PC-9 (cell line): ENCODE measurements around the gene SENP2. TPM values are rescaled to one million over a fixed set of nuclear protein-coding genes. Genes with fewer than 3 reads are reported as not detected.

Experiments used
- BruUV-seq: library from RNA; stranded (reverse); fragments of 400-500 nt; replicated peaks from 2 replicates; lab custom pipeline; 2021; lab: Mats Ljungman, UMichigan
- CTCF ChIA-PET: fragments of 300-600 bp; sonication (Branson Sonifier 250); formaldehyde crosslinking; loops from one replicate; lab custom pipeline; 2022; ENCODE audit warnings: antibody characterized with exemption; lab: Charles Lee
- POLR2A ChIA-PET: fragments of 300-600 bp; sonication (Branson Sonifier 250); formaldehyde crosslinking; loops from one replicate; lab custom pipeline; 2022; ENCODE audit warnings: antibody characterized with exemption; ENCODE audit not compliant: unreplicated experiment; lab: Charles Lee
- DNase-seq, 2 experiments: peaks; one replicate each; pipeline versions ENCODE4 v3.0.0 to v3.0.0-alpha.2; 2015 to 2022; ENCODE audit warnings: mixed read lengths in 1 of 2
- H2AFZ ChIP-seq: fragments of 200-600 bp; sonication (generic); 2 replicates; pipeline ENCODE4 v1.8.1; 2017; ENCODE audit warnings: antibody characterized with exemption
- H3F3A ChIP-seq: fragments of 200-600 bp; sonication (generic); 2 replicates; pipeline ENCODE4 v1.8.1; 2017; ENCODE audit warnings: antibody characterized with exemption, mild to moderate bottlenecking, low read depth; ENCODE audit not compliant: insufficient read depth
- H3K27ac ChIP-seq: fragments of 200-600 bp; sonication (generic); 2 replicates; pipeline ENCODE4 v1.6.1; 2016; ENCODE audit warnings: mixed run types
- H3K27me3 ChIP-seq: fragments of 200-600 bp; sonication (generic); 2 replicates; pipeline ENCODE4 v1.6.1; 2016; ENCODE audit warnings: low read depth, mixed run types; ENCODE audit not compliant: insufficient read depth
- H3K36me3 ChIP-seq: fragments of 200-600 bp; sonication (generic); 2 replicates; pipeline ENCODE4 v1.6.1; 2016; ENCODE audit warnings: low read depth, mixed run types
- H3K4me1 ChIP-seq: fragments of 200-600 bp; sonication (generic); replicated peaks from 2 replicates; pipeline ENCODE4 v1.6.1; 2016; ENCODE audit warnings: mixed run types; ENCODE audit not compliant: insufficient read depth
- H3K4me2 ChIP-seq: fragments of 200-600 bp; sonication (generic); 2 replicates; pipeline ENCODE4 v1.6.1; 2017; ENCODE audit warnings: mixed run types
- H3K4me3 ChIP-seq: fragments of 200-600 bp; sonication (generic); 2 replicates; pipeline ENCODE4 v1.6.1; 2016; ENCODE audit warnings: mixed run types
- H3K79me2 ChIP-seq: fragments of 200-600 bp; sonication (generic); 2 replicates; pipeline ENCODE4 v1.6.1; 2017; ENCODE audit warnings: low read depth, mixed run types
- H3K9me2 ChIP-seq: fragments of 200-600 bp; sonication (generic); 2 replicates; pipeline ENCODE4 v1.8.1; 2017; ENCODE audit warnings: mild to moderate bottlenecking; ENCODE audit not compliant: insufficient read depth
- H3K9me3 ChIP-seq: fragments of 200-600 bp; sonication (generic); 2 replicates; pipeline ENCODE4 v1.8.1; 2016; ENCODE audit warnings: low read depth; ENCODE audit not compliant: insufficient read depth
- H4K20me1 ChIP-seq: fragments of 200-600 bp; sonication (generic); 2 replicates; pipeline ENCODE4 v1.8.1; 2017; ENCODE audit not compliant: insufficient read depth
- CTCF ChIP-seq: fragments of 200-600 bp; sonication (generic); conservative IDR thresholded peaks from 2 replicates; pipeline ENCODE4 v1.6.1; 2017; ENCODE audit warnings: mixed run types, antibody characterized with exemption, mild to moderate bottlenecking, moderate library complexity
- EZH2 ChIP-seq: fragments of 200-600 bp; sonication (generic); IDR thresholded peaks from 2 replicates; pipeline ENCODE4 v1.8.0; 2017; ENCODE audit warnings: antibody characterized with exemption, low read depth
- intact Hi-C: fragments of 100-400 bp; cut with micrococcal nuclease; formaldehyde crosslinking; loops from one replicate; pipeline ENCODE4 v1.10.0; 2022; ENCODE audit not compliant: unreplicated experiment
- total RNA-seq: library from RNA; stranded (reverse); gene quantifications from 2 replicates; pipeline ENCODE4 v1.2.3, GENCODE V29; 2021

SENP2 gene
- total RNA-seq, 1 experiment from 2014 or later, result 89.5 TPM

GRCh38 chr3:185583925-185584324, 2.2 kb upstream of the SENP2 start:
- Histone ChIP-seq H3K4me1 (peaks cover 18% of the 10 kb centered on the region), H3K9me3 (no peaks in the 10 kb centered on the region), H3K36me3 (no peaks in the 10 kb centered on the region), H3K27ac (no peak overlapping the region), H3K4me3 (no peak overlapping the region), H3K4me2 (no peak overlapping the region), H3F3A (peaks cover 4% of the 10 kb centered on the region; the same call in 1 of the 2 replicates), H3K9me2 (no peaks in the 10 kb centered on the region), H3K27me3 (no peaks in the 10 kb centered on the region), H2AFZ (no peak overlapping the region), H4K20me1 (peaks cover 11% of the 10 kb centered on the region), H3K79me2 (peaks cover 27% of the 10 kb centered on the region)
- DNase-seq, result no peak
- intact Hi-C loops, result no loop called here
- POLR2A ChIA-PET, result no interaction called here
- TF ChIP-seq CTCF (no peak), EZH2 (no peak)
- BruUV-seq, result no TSS peak
- CTCF ChIA-PET, result no interaction called here

GRCh38 chr3:185584686-185585085, 1.4 kb upstream of the SENP2 start:
- Histone ChIP-seq H3F3A (peaks cover 4% of the 10 kb centered on the region; the same call in 1 of the 2 replicates), H3K4me3 (no peak overlapping the region; the same call in 1 of the 2 replicates), H3K4me1 (peaks cover 18% of the 10 kb centered on the region), H3K36me3 (no peaks in the 10 kb centered on the region), H2AFZ (no peak overlapping the region), H4K20me1 (peaks cover 18% of the 10 kb centered on the region), H3K79me2 (peaks cover 34% of the 10 kb centered on the region), H3K27me3 (no peaks in the 10 kb centered on the region), H3K9me2 (no peaks in the 10 kb centered on the region), H3K27ac (no peak overlapping the region), H3K9me3 (no peaks in the 10 kb centered on the region), H3K4me2 (peak overlapping the region; percentile 94)
- DNase-seq, result peak in 1 of 2 experiments; percentile 51
- ChIA-PET CTCF (no interaction called here), POLR2A (no interaction called here)
- intact Hi-C loops, result loop anchor here (5.0 kb wide), 3 partner anchors 87 to 232 kb away; partner anchors contain the start of gene TMEM41A
- no TSS peak for BruUV-seq
- TF ChIP-seq EZH2 (no peak), CTCF (no peak)

GRCh38 chr3:185585518-185585858, 607 bp upstream of the SENP2 start:
- H3K9me3 ChIP-seq, result no peaks in the 10 kb centered on the region
- H3K4me3 ChIP-seq, result peak overlapping the region; percentile 78
- peaks cover 4% of the 10 kb centered on the region; the same call in 1 of the 2 replicates for H3F3A ChIP-seq
- H2AFZ ChIP-seq, result peak overlapping the region; percentile 97
- peaks cover 18% of the 10 kb centered on the region for H4K20me1 ChIP-seq
- DNase-seq, result no peak
- peaks cover 18% of the 10 kb centered on the region for H3K4me1 ChIP-seq
- BruUV-seq, result TSS peak; percentile 97
- H3K27ac ChIP-seq, result peak overlapping the region; percentile 73
- H3K36me3 ChIP-seq, result no peaks in the 10 kb centered on the region
- no peaks in the 10 kb centered on the region for H3K9me2 ChIP-seq
- intact Hi-C loops, result loop anchor here (5.0 kb wide), 3 partner anchors 88 to 233 kb away; partner anchors contain the start of gene TMEM41A
- H3K27me3 ChIP-seq, result no peaks in the 10 kb centered on the region
- peaks cover 36% of the 10 kb centered on the region for H3K79me2 ChIP-seq
- POLR2A ChIA-PET, result interaction anchor here (0.6 to 1.5 kb wide), 8 partner anchors 10 to 985 kb away, joined by 3 to 24 read pairs (median 6); partner anchors contain the start of gene DNAJB11
- TF ChIP-seq EZH2 (no peak), CTCF (no peak)
- H3K4me2 ChIP-seq, result peak overlapping the region; percentile 94
- CTCF ChIA-PET, result interaction anchor here (0.6 to 1.0 kb wide), 2 partner anchors 277 to 295 kb away, joined by 3 to 5 read pairs; no protein-coding TSS in a partner anchor
